Suprapubic skin (tissue), 4 donors: ENCODE data around the gene HADH. TPM values are rescaled to one million over a fixed set of nuclear protein-coding genes. Genes with fewer than 3 reads are reported as not detected.

Experiments
- DNase-seq, 2 donors: peaks; one replicate each; pipeline ENCODE4 v3.0.0-alpha.2; 2019; ENCODE audit warnings: low spot score in 2 of 2
- H3K27ac ChIP-seq: fragments of 200-600 bp; sonication (generic); one replicate; pipeline ENCODE4 v1.5.1; 2019
- H3K27me3 ChIP-seq: fragments of 200-600 bp; sonication (generic); one replicate; pipeline ENCODE4 v1.5.1; 2019
- H3K36me3 ChIP-seq: fragments of 200-600 bp; sonication (generic); one replicate; pipeline ENCODE4 v1.5.1; 2019
- H3K4me1 ChIP-seq: fragments of 200-600 bp; sonication (generic); one replicate; pipeline ENCODE4 v1.5.1; 2019
- H3K4me3 ChIP-seq: fragments of 200-600 bp; sonication (generic); one replicate; pipeline ENCODE4 v1.5.1; 2019; ENCODE audit warnings: mild to moderate bottlenecking
- H3K9me3 ChIP-seq: fragments of 200-600 bp; sonication (generic); one replicate; pipeline ENCODE4 v1.5.1; 2019
- CTCF ChIP-seq, 2 donors: fragments of 200-600 bp in 1 of 2; fragments of 450-650 bp in 1 of 2; sonication (generic) in 1 of 2; IDR thresholded peaks; one replicate each; pipeline ENCODE4 v1.5.1; 2016 to 2019; ENCODE audit warnings: antibody characterized with exemption in 2 of 2, mild to moderate bottlenecking in 1 of 2, moderate library complexity in 1 of 2
- EP300 ChIP-seq: sonication (generic); formaldehyde crosslinking; IDR thresholded peaks from one replicate; pipeline ENCODE4 v1.6.1; 2017; ENCODE audit warnings: antibody characterized with exemption
- POLR2A ChIP-seq, 2 donors: fragments of 450-650 bp; IDR thresholded peaks; one replicate each; pipeline ENCODE4 v1.6.1; 2017; ENCODE audit warnings: antibody characterized with exemption in 2 of 2, mild to moderate bottlenecking in 2 of 2, moderate library complexity in 2 of 2
- POLR2AphosphoS5 ChIP-seq, 3 donors: sonication (generic); formaldehyde crosslinking; IDR thresholded peaks; one replicate each; pipeline ENCODE4 v1.6.1; 2017; ENCODE audit warnings: antibody characterized with exemption in 3 of 3
- WGBS: methylation state at CpG from one replicate; pipeline ENCODE4 v1.1.5; 2018; 5-methylcytosine and 5-hydroxymethylcytosine counted together
- total RNA-seq, 4 donors: library from RNA; depleted of rRNA; stranded (reverse); fragments of >200 nt; gene quantifications; one replicate each; pipeline ENCODE4 v1.1.0, GENCODE V29; 2016

The HADH gene
- total RNA-seq, 4 donors from 2014 or later: 37.0 to 51.1 (median 42.6) TPM

- DNase-seq: no peak
- Histone ChIP-seq H3K9me3 (no peaks in the 10 kb centered on the region), H3K36me3 (no peaks in the 10 kb centered on the region), H3K4me3 (no peak overlapping the region), H3K27me3 (peaks cover 4% of the 10 kb centered on the region), H3K4me1 (no peaks in the 10 kb centered on the region), H3K27ac (no peak overlapping the region)
- no peak for TF ChIP-seq EP300
- 78% methylated on average over 11 of the region's 11 CpGs for WGBS
These were observed 69.2 kb downstream of the HADH start for GRCh38 chr4:108058685-108059440.

GRCh38 chr4:108060164-108060563 is 70.5 kb downstream of the HADH start:
- no peak for TF ChIP-seq POLR2A (IDR thresholded peaks at IDR 0.05)
- no peak for TF ChIP-seq POLR2AphosphoS5 (IDR thresholded peaks at IDR 0.05)
- TF ChIP-seq CTCF (IDR thresholded peaks at IDR 0.05): no peak
- TF ChIP-seq EP300: no peak
- WGBS: 48% methylated on average over 5 of the region's 5 CpGs
- Histone ChIP-seq H3K4me3 (no peak overlapping the region), H3K36me3 (no peaks in the 10 kb centered on the region), H3K9me3 (no peaks in the 10 kb centered on the region), H3K4me1 (no peaks in the 10 kb centered on the region), H3K27me3 (no peaks in the 10 kb centered on the region), H3K27ac (no peak overlapping the region)
- no peak for DNase-seq

- Histone ChIP-seq H3K4me3 (no peak overlapping the region), H3K9me3 (no peaks in the 10 kb centered on the region), H3K27me3 (no peaks in the 10 kb centered on the region), H3K36me3 (no peaks in the 10 kb centered on the region), H3K27ac (no peak overlapping the region), H3K4me1 (no peaks in the 10 kb centered on the region)
- DNase-seq: no peak
- TF ChIP-seq CTCF (IDR thresholded peaks at IDR 0.05) (no peak), POLR2A (IDR thresholded peaks at IDR 0.05) (no peak), EP300 (no peak), POLR2AphosphoS5 (IDR thresholded peaks at IDR 0.05) (no peak)
- WGBS: 72% methylated on average over 5 of the region's 5 CpGs
These were observed 71.1 kb downstream of the HADH start for GRCh38 chr4:108060686-108061321.

GRCh38 chr4:108068442-108068841 is 78.8 kb downstream of the HADH start:
- Histone ChIP-seq H3K4me3 (no peak overlapping the region), H3K27me3 (no peaks in the 10 kb centered on the region), H3K4me1 (no peaks in the 10 kb centered on the region), H3K9me3 (no peaks in the 10 kb centered on the region), H3K27ac (no peak overlapping the region), H3K36me3 (no peaks in the 10 kb centered on the region)
- no peak for DNase-seq
- TF ChIP-seq POLR2A (IDR thresholded peaks at IDR 0.05): no peak
- TF ChIP-seq EP300: no peak
- no peak for TF ChIP-seq POLR2AphosphoS5 (IDR thresholded peaks at IDR 0.05)
- TF ChIP-seq CTCF (IDR thresholded peaks at IDR 0.05): no peak

GRCh38 chr4:108070775-108071174 is 81.1 kb downstream of the HADH start:
- H3K36me3 ChIP-seq: no peaks in the 10 kb centered on the region
- WGBS: 73% methylated on average over 1 of the region's 1 CpG
- no peaks in the 10 kb centered on the region for H3K4me1 ChIP-seq
- DNase-seq: no peak
- no peaks in the 10 kb centered on the region for H3K27me3 ChIP-seq
- H3K4me3 ChIP-seq: no peak overlapping the region
- H3K9me3 ChIP-seq: no peaks in the 10 kb centered on the region
- TF ChIP-seq EP300: no peak
- TF ChIP-seq POLR2A (IDR thresholded peaks at IDR 0.05): no peak
- TF ChIP-seq POLR2AphosphoS5 (IDR thresholded peaks at IDR 0.05): no peak
- no peak for TF ChIP-seq CTCF (IDR thresholded peaks at IDR 0.05)
- H3K27ac ChIP-seq: no peak overlapping the region
